Uterus (tissue), 2 donors: Measurements from ENCODE around the gene EGFL8.

Experiments
- CTCF ChIP-seq, 4 experiments: fragments of 200-600 bp in 2 of 4; fragments of 450-650 bp in 2 of 4; sonication (generic) in 2 of 4; IDR thresholded peaks; one replicate each; pipeline ENCODE4 v1.5.1; 2016 to 2019; ENCODE audit warnings: antibody characterized with exemption in 4 of 4, mild to moderate bottlenecking in 2 of 4, moderate library complexity in 1 of 4
- POLR2A ChIP-seq, 2 donors: fragments of 450-650 bp; IDR thresholded peaks; one replicate each; pipeline ENCODE4 v1.6.1; 2016; ENCODE audit warnings: antibody characterized with exemption in 2 of 2, mild to moderate bottlenecking in 1 of 2, moderate library complexity in 1 of 2

- TF ChIP-seq POLR2A (IDR thresholded peaks at IDR 0.05) (no peak), CTCF (IDR thresholded peaks at IDR 0.05) (no peak)
These were observed 32.3 kb upstream of the EGFL8 start for GRCh38 chr6:32132110-32132509.
